SU-DHL-6 (cell line): ENCODE results near the gene ZCCHC7.
"Not testable (repeated sequence)": the region's sequence is repeated elsewhere in the genome, so short reads cannot be mapped to it uniquely, and the experiment has no call there.

Experiments used
- H2AFZ ChIP-seq: fragments of 200-600 bp; sonication (generic); 2 replicates; pipeline ENCODE4 v1.6.1; 2014; ENCODE audit warnings: low read depth, mild to moderate bottlenecking, moderate library complexity, mixed read lengths, antibody characterized with exemption, low read length; ENCODE audit not compliant: severe bottlenecking
- H3F3A ChIP-seq: fragments of 200-600 bp; shearing (Covaris generic); 2 replicates; pipeline ENCODE4 v1.6.0; 2016; ENCODE audit warnings: antibody characterized with exemption, mild to moderate bottlenecking; ENCODE audit not compliant: insufficient read depth
- H3K27ac ChIP-seq: fragments of 200-600 bp; sonication (generic); 2 replicates; pipeline ENCODE4 v1.5.1; 2016; ENCODE audit warnings: low read depth, mild to moderate bottlenecking, low read length, moderate library complexity, mixed read lengths
- H3K27me3 ChIP-seq: fragments of 200-600 bp; sonication (generic), shearing (Covaris generic); 2 replicates; pipeline ENCODE4 v1.6.0; 2014; ENCODE audit warnings: mild to moderate bottlenecking, low read length
- H3K36me3 ChIP-seq: fragments of 200-600 bp; sonication (generic); 2 replicates; pipeline ENCODE4 v1.6.1; 2014; ENCODE audit warnings: mild to moderate bottlenecking, low read length, mixed read lengths
- H3K4me2 ChIP-seq: fragments of 300-600, 200-600 bp; shearing (Covaris generic), sonication (generic); 2 replicates; pipeline ENCODE4 v1.6.0; 2014; ENCODE audit warnings: low read length, low read depth, mild to moderate bottlenecking; ENCODE audit not compliant: poor library complexity, severe bottlenecking
- H3K4me3 ChIP-seq: fragments of 200-600 bp; sonication (generic); 2 replicates; pipeline ENCODE4 v1.5.1; 2014; ENCODE audit warnings: antibody characterized with exemption, low read length, mild to moderate bottlenecking, mixed read lengths; ENCODE audit not compliant: insufficient read depth, poor library complexity, severe bottlenecking
- H3K79me2 ChIP-seq: fragments of 200-600 bp; sonication (generic); 2 replicates; pipeline ENCODE4 v1.6.1; 2014; ENCODE audit warnings: mild to moderate bottlenecking, low read length, moderate library complexity; ENCODE audit not compliant: insufficient read depth
- H3K9ac ChIP-seq: fragments of 200-600 bp; sonication (generic); 2 replicates; pipeline ENCODE4 v1.7.0; 2014; ENCODE audit warnings: mild to moderate bottlenecking, low read length
- H3K9me2 ChIP-seq: fragments of 200-600 bp; sonication (generic); replicated peaks from 2 replicates; pipeline ENCODE4 v1.6.1; 2014; ENCODE audit warnings: low read length; ENCODE audit not compliant: insufficient read depth
- H3K9me3 ChIP-seq: fragments of 200-600 bp; sonication (generic); 2 replicates; pipeline ENCODE4 v1.6.1; 2014; ENCODE audit warnings: low read length, mixed read lengths; ENCODE audit not compliant: insufficient read depth
- H4K20me1 ChIP-seq: fragments of 200-600 bp; sonication (generic); 2 replicates; pipeline ENCODE4 v1.6.1; 2014; ENCODE audit warnings: low read depth, mild to moderate bottlenecking, antibody characterized with exemption, low read length, moderate library complexity, mixed read lengths
- EZH2phosphoT487 ChIP-seq: fragments of 200-600 bp; sonication (generic), shearing (Covaris generic); conservative IDR thresholded peaks from 2 replicates; pipeline ENCODE4 v1.6.1; 2018; ENCODE audit warnings: mild to moderate bottlenecking, antibody characterized with exemption, low read length, moderate library complexity, mixed read lengths
- TF ChIP-seq, protein P1 (sequence below): fragments of 200-600 bp; sonication (generic); IDR thresholded peaks from one replicate; pipeline ENCODE4 v1.5.1; 2017; ENCODE audit warnings: antibody characterized with exemption, mild to moderate bottlenecking, low read length, moderate library complexity; ENCODE audit not compliant: insufficient read depth, poor library complexity, severe bottlenecking

ZCCHC7 gene

GRCh38 chr9:37119907-37120842 lies at the start of gene ZCCHC7:
ZCCHC7 (plus strand) TSS chr9:37120574.
- Histone ChIP-seq H3K9me2 (no peaks in the 10 kb centered on the region), H3K4me2 (peak within 1 kb of the TSS; percentile 63), H4K20me1 (no peaks in the 10 kb centered on the region), H3K79me2 (peaks cover 48% of the 10 kb centered on the region), H3K27ac (peak within 1 kb of the TSS; percentile 80), H3F3A (peaks cover 15% of the 10 kb centered on the region), H3K36me3 (no peaks in the 10 kb centered on the region), H3K9me3 (peaks cover 6% of the 10 kb centered on the region; the same call in 1 of the 2 replicates), H2AFZ (peak within 1 kb of the TSS; percentile 83), H3K9ac (peak within 1 kb of the TSS; percentile 94), H3K27me3 (no peaks in the 10 kb centered on the region), H3K4me3 (peak within 1 kb of the TSS; percentile 96)
- no peak for TF ChIP-seq EZH2phosphoT487
- TF ChIP-seq, protein P1, sequence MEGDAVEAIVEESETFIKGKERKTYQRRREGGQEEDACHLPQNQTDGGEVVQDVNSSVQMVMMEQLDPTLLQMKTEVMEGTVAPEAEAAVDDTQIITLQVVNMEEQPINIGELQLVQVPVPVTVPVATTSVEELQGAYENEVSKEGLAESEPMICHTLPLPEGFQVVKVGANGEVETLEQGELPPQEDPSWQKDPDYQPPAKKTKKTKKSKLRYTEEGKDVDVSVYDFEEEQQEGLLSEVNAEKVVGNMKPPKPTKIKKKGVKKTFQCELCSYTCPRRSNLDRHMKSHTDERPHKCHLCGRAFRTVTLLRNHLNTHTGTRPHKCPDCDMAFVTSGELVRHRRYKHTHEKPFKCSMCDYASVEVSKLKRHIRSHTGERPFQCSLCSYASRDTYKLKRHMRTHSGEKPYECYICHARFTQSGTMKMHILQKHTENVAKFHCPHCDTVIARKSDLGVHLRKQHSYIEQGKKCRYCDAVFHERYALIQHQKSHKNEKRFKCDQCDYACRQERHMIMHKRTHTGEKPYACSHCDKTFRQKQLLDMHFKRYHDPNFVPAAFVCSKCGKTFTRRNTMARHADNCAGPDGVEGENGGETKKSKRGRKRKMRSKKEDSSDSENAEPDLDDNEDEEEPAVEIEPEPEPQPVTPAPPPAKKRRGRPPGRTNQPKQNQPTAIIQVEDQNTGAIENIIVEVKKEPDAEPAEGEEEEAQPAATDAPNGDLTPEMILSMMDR: no peak

GRCh38 chr9:37074790-37075189 lies 45.6 kb upstream of the ZCCHC7 start:
- not testable (repeated sequence) for H3K36me3 ChIP-seq, H3K79me2 ChIP-seq, H2AFZ ChIP-seq, H3K9me2 ChIP-seq, H3K4me3 ChIP-seq, H4K20me1 ChIP-seq, H3K27me3 ChIP-seq, H3K9me3 ChIP-seq
- H3F3A ChIP-seq: peaks cover 49% of the 10 kb centered on the region
- peak overlapping the region; percentile 93 for H3K27ac ChIP-seq
- H3K4me2 ChIP-seq: peak overlapping the region; percentile 91
- H3K9ac ChIP-seq: peak overlapping the region; percentile 63

GRCh38 chr9:37079370-37080164 lies 40.8 kb upstream of the ZCCHC7 start:
- TF ChIP-seq EZH2phosphoT487: no peak
- TF ChIP-seq, protein P1: no peak
- Histone ChIP-seq H3K27me3 (no peaks in the 10 kb centered on the region), H3F3A (peaks cover 52% of the 10 kb centered on the region), H3K9me2 (no peaks in the 10 kb centered on the region), H4K20me1 (0 out of 2 replicates have a peak, but pooled peaks cover 11% of the 10 kb centered on the region), H3K79me2 (peaks cover 57% of the 10 kb centered on the region), H3K27ac (peak overlapping the region; percentile 93), H3K4me3 (peak overlapping the region; percentile 64), H3K4me2 (peak overlapping the region; percentile 90), H3K9me3 (no peaks in the 10 kb centered on the region), H2AFZ (peak overlapping the region; percentile 76), H3K36me3 (peaks cover 11% of the 10 kb centered on the region; the same call in 1 of the 2 replicates), H3K9ac (peak overlapping the region; percentile 81)

GRCh38 chr9:37080165-37080628 lies 40.2 kb upstream of the ZCCHC7 start:
- peaks cover 11% of the 10 kb centered on the region; the same call in 1 of the 2 replicates for H3K36me3 ChIP-seq
- not testable (repeated sequence) for H2AFZ ChIP-seq, H3K9me2 ChIP-seq, H3K9me3 ChIP-seq, H3K27me3 ChIP-seq
- H3K4me3 ChIP-seq: peak overlapping the region; percentile 64
- H3F3A ChIP-seq: peaks cover 52% of the 10 kb centered on the region
- H3K27ac ChIP-seq: peak overlapping the region; percentile 93
- H3K79me2 ChIP-seq: peaks cover 63% of the 10 kb centered on the region
- peak overlapping the region; percentile 81 for H3K9ac ChIP-seq
- peak overlapping the region; percentile 90 for H3K4me2 ChIP-seq
- 0 out of 2 replicates have a peak, but pooled peaks cover 16% of the 10 kb centered on the region for H4K20me1 ChIP-seq

DNA sequence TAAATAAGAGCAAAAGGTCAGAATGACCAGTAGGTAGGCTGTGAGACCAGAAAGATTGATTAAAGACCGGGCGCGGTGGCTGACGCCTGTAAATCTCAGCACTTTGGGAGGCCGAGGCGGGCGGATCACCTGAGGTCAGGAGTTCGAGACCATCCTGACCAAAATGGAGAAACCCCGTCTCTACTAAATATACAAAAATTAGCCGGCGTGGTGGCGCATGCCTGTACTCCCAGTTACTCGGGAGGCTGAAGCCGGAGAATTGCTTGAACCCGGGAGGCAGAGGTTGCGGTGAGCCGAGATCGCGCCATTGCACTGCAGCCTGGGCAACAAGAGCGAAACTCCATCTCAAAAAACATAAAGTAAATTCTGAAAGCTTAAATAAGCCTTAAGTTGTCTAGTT lies 38.9 kb upstream of the ZCCHC7 start:
- not testable (repeated sequence) for H2AFZ ChIP-seq, H3K9me2 ChIP-seq, H3K27me3 ChIP-seq, H3K9me3 ChIP-seq
- Histone ChIP-seq H3K79me2 (peaks cover 76% of the 10 kb centered on the region), H3F3A (peaks cover 48% of the 10 kb centered on the region), H3K27ac (peak overlapping the region; percentile 93), H4K20me1 (0 out of 2 replicates have a peak, but pooled peaks cover 19% of the 10 kb centered on the region), H3K4me3 (peak overlapping the region; percentile 64), H3K36me3 (peaks cover 18% of the 10 kb centered on the region), H3K9ac (peak overlapping the region; percentile 81), H3K4me2 (peak overlapping the region; percentile 90)
